Measurements from ENCODE around the gene NAT14.
A peak's percentile ranks its signal among the peaks of the same experiment; 100 is the strongest.

The NAT14 gene

GRCh38 chr19:55453511-55454260 lies 31.3 kb upstream of the NAT14 start:
- TF ChIP-seq CTCF (conservative IDR thresholded peaks at IDR 0.05; ENCODE audit: low read depth, low read length) = peak; percentile 3
- DNase-seq (ENCODE audit: low read depth) = no peak
- no peak overlapping the region for H3K4me3 ChIP-seq (ENCODE audit: low read depth, low read length)

GRCh38 chr19:55454787-55455243 lies 30.2 kb upstream of the NAT14 start:
- H3K4me3 ChIP-seq (ENCODE audit: low read depth, low read length) = no peak overlapping the region
- peak; percentile 59 for DNase-seq (ENCODE audit: low read depth)
- TF ChIP-seq CTCF (conservative IDR thresholded peaks at IDR 0.05; ENCODE audit: low read depth, low read length) = peak; percentile 82

GRCh38 chr19:55455576-55456235 lies 29.3 kb upstream of the NAT14 start:
- H3K4me3 ChIP-seq (ENCODE audit: low read depth, low read length) = no peak overlapping the region
- TF ChIP-seq CTCF (conservative IDR thresholded peaks at IDR 0.05; ENCODE audit: low read depth, low read length) = no peak
- no peak for DNase-seq (ENCODE audit: low read depth)

GRCh38 chr19:55456347-55456746 lies 28.6 kb upstream of the NAT14 start:
- no peak for DNase-seq (ENCODE audit: low read depth)
- TF ChIP-seq CTCF (conservative IDR thresholded peaks at IDR 0.05; ENCODE audit: low read depth, low read length) = no peak
- H3K4me3 ChIP-seq (ENCODE audit: low read depth, low read length) = no peak overlapping the region

GRCh38 chr19:55457683-55458457 lies 27.1 kb upstream of the NAT14 start:
- no peak for TF ChIP-seq CTCF (conservative IDR thresholded peaks at IDR 0.05; ENCODE audit: low read depth, low read length)

GRCh38 chr19:55459551-55459949 lies 25.4 kb upstream of the NAT14 start:
- TF ChIP-seq CTCF (conservative IDR thresholded peaks at IDR 0.05; ENCODE audit: low read depth, low read length) = no peak
- H3K4me3 ChIP-seq (ENCODE audit: low read depth, low read length) = no peak overlapping the region
- DNase-seq (ENCODE audit: low read depth) = no peak

More at GRCh38 chr19:55457683-55458457, 27.1 kb upstream of the NAT14 start:
- no peak for DNase-seq (ENCODE audit: low read depth)
- H3K4me3 ChIP-seq (ENCODE audit: low read depth, low read length) = no peak overlapping the region
